Parathyroid adenoma (tissue), 2 donors: ENCODE measurements around the gene BOD1.

Experiments
- H2AFZ ChIP-seq: fragments of 300-600 bp; sonication (generic); one replicate; pipeline ENCODE4 v1.7.0; 2017; ENCODE audit warnings: antibody characterized with exemption, mild to moderate bottlenecking
- H3K27ac ChIP-seq: fragments of 300-600 bp; sonication (generic); one replicate; pipeline ENCODE4 v1.7.0; 2017
- H3K27me3 ChIP-seq: fragments of 300-600 bp; sonication (generic); one replicate; pipeline ENCODE4 v1.7.0; 2017; ENCODE audit warnings: low read length; ENCODE audit not compliant: control insufficient read depth, insufficient read depth
- H3K36me3 ChIP-seq: fragments of 300-600 bp; sonication (generic); one replicate; pipeline ENCODE4 v1.7.0; 2017; ENCODE audit warnings: low read length; ENCODE audit not compliant: control insufficient read depth, insufficient read depth
- H3K4me1 ChIP-seq: fragments of 300-600 bp; sonication (generic); one replicate; pipeline ENCODE4 v1.7.0; 2017; ENCODE audit warnings: control low read depth
- H3K4me2 ChIP-seq: fragments of 300-600 bp; sonication (generic); one replicate; pipeline ENCODE4 v1.7.0; 2017; ENCODE audit warnings: low read length
- H3K4me3 ChIP-seq: fragments of 300-600 bp; sonication (generic); one replicate; pipeline ENCODE4 v1.7.0; 2017; ENCODE audit warnings: low read depth, low read length
- H3K79me2 ChIP-seq: fragments of 300-600 bp; sonication (generic); one replicate; pipeline ENCODE4 v1.7.0; 2017; ENCODE audit warnings: control low read depth
- H3K9ac ChIP-seq: fragments of 300-600 bp; sonication (generic); one replicate; pipeline ENCODE4 v1.7.0; 2017; ENCODE audit warnings: mild to moderate bottlenecking
- H3K9me3 ChIP-seq: fragments of 300-600 bp; sonication (generic); one replicate; pipeline ENCODE4 v1.7.0; 2017; ENCODE audit warnings: low read length; ENCODE audit not compliant: control insufficient read depth
- TF ChIP-seq, protein P1 (sequence below): fragments of 300-600 bp; sonication (generic); IDR thresholded peaks from one replicate; pipeline ENCODE4 v1.7.0; 2017; ENCODE audit warnings: antibody characterized with exemption, mild to moderate bottlenecking
- donor health status: primary hyperparathyroidism.

BOD1 gene

DNA sequence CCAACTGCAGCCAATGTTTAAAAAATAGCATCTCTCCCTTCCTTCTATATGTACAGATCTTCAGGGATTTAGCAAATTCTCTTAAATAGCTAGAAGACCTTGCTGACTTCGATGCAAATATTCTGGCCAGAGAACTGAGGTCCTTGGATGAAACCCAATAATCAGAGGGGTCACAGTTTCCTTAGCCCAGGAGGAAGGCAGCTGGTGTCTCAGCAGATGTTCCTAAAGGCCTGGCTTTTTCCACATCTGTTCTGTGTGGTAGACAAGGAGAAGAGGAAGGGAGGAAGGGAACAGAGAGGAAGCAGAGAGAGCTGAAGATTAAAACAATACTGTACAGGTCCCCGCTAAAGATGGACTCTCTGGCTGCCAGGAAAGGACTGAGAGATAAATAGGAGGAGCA, 33.1 kb downstream of the BOD1 start:
- H2AFZ ChIP-seq: no peak overlapping the region
- no peak overlapping the region for H3K27ac ChIP-seq
- H3K79me2 ChIP-seq: no peaks in the 10 kb centered on the region
- TF ChIP-seq, protein P1, sequence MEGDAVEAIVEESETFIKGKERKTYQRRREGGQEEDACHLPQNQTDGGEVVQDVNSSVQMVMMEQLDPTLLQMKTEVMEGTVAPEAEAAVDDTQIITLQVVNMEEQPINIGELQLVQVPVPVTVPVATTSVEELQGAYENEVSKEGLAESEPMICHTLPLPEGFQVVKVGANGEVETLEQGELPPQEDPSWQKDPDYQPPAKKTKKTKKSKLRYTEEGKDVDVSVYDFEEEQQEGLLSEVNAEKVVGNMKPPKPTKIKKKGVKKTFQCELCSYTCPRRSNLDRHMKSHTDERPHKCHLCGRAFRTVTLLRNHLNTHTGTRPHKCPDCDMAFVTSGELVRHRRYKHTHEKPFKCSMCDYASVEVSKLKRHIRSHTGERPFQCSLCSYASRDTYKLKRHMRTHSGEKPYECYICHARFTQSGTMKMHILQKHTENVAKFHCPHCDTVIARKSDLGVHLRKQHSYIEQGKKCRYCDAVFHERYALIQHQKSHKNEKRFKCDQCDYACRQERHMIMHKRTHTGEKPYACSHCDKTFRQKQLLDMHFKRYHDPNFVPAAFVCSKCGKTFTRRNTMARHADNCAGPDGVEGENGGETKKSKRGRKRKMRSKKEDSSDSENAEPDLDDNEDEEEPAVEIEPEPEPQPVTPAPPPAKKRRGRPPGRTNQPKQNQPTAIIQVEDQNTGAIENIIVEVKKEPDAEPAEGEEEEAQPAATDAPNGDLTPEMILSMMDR: no peak
- H3K9ac ChIP-seq: no peak overlapping the region
- no peaks in the 10 kb centered on the region for H3K27me3 ChIP-seq
- H3K4me3 ChIP-seq: no peak overlapping the region
- no peaks in the 10 kb centered on the region for H3K36me3 ChIP-seq
- H3K4me1 ChIP-seq: no peaks in the 10 kb centered on the region
- no peaks in the 10 kb centered on the region for H3K9me3 ChIP-seq
- no peak overlapping the region for H3K4me2 ChIP-seq

DNA sequence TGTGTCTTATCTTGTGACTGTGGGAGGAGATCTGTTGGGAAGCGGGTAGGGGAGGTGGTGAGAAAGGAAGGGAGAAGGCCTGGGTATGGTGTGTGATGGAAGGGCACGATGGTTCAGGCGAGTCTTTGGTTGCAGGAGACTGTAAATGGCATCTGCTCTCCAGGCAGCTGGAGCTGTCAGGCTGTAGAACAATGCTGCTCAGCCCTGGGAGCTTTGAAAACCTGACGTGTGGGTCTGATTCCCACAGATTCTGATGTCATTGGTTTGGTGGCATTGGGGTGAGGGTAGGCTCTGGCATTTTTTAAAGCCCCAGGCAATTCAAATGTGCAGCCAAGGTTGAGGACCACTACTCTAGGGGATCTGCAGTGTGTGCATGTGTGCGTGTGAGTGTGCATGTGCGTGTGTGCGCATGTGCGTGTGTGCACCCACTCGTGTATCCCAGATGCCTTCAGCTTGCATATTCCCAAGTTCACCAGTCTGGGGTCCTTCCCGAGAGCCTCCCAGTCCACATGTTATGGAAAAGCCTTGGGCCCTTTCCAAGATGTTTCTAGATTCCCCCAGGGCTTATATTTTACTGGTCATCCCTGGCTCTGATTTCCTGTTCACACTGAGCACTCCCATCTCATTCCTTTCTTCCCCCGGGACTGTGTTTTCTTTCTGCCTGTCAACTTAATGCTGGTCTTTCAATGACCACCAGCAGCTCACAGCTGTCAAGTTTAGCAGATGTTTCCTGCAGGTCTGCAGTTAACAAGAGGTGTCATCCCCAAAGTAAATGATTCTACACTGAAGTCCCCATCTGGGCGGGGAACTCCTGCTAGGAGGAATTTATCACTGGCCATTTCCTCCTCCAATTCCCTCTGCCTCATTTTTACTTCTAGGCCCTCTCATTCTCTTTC, 34.0 kb downstream of the BOD1 start:
- Histone ChIP-seq H3K4me2 (no peak overlapping the region), H2AFZ (no peak overlapping the region), H3K27ac (no peak overlapping the region), H3K27me3 (no peaks in the 10 kb centered on the region), H3K4me1 (no peaks in the 10 kb centered on the region), H3K36me3 (no peaks in the 10 kb centered on the region), H3K9ac (no peak overlapping the region), H3K79me2 (no peaks in the 10 kb centered on the region), H3K4me3 (no peak overlapping the region), H3K9me3 (no peaks in the 10 kb centered on the region)
- TF ChIP-seq, protein P1: no peak

DNA sequence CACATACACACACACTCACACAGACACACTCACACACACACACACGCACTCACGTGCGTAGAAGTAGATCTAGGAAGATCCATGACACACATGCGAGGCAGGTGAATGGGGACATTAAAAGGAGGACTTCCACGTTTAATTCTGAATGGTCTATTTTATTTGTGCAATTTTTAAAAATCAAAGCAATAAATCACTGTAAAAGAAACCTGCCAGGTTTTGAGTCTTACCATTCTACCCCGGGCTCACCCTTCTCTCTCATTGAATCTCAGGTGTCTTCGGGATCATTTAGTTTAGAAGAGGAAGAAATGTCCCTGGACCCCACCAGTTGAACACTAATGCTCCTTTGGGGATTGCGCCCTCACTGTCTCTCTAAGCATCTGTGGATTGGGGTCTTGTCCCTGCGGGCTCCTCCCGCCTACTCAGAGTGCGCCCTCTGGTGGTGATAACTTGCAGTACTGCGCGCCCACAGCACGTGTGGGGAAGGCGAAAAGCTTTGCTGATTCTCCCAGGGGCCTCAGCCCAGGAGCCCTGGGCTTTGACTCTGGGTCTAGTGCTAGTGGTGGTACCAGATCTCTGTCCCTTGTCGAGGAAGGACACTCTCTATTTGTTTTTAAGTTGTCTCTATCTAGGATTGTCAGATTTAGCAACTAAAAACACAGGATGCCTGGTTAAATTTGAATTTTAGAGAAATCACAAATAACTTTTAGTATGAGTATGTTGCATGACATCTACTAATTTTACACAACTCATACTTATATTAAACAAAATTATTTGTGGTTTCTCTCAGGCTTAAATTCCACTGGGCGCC, 34.8 kb downstream of the BOD1 start:
- TF ChIP-seq, protein P1: peak; percentile 45
- no peaks in the 10 kb centered on the region for H3K79me2 ChIP-seq
- H3K27ac ChIP-seq: no peak overlapping the region
- H3K9me3 ChIP-seq: no peaks in the 10 kb centered on the region
- H3K4me3 ChIP-seq: no peak overlapping the region
- H3K36me3 ChIP-seq: no peaks in the 10 kb centered on the region
- H3K27me3 ChIP-seq: no peaks in the 10 kb centered on the region
- no peak overlapping the region for H2AFZ ChIP-seq
- no peaks in the 10 kb centered on the region for H3K4me1 ChIP-seq
- H3K9ac ChIP-seq: no peak overlapping the region
- H3K4me2 ChIP-seq: no peak overlapping the region

DNA sequence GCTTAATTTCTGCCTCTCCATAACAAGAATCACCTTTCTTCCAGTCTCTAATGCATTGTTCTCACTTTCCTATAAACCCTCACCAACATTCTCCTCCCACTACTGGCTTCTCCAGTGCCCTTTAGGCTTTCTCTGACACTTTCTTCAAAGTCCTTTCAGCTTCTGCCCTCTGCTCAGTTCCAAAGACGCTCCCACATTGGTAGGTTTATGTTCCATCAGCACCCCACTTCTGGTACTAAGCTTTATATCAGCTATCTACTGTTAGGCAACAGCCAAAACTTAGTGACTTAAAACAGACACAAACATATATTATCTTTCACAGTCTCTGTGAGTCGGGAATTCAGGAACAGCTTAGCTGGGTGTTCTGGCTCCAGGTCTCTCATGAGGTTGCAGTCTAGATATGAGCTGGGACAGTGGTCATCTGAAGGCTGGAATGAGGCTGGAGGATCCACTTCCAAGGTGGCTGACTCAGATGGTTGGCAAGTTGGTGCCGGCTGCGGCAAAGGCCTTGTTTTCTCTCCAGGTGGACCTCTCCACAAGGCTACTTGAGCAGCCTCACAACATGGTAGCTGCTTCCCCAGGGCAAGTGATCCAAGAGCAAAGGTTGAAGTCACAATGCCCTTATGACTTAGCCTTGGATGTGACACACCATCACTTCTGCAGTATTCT, 37.4 kb downstream of the BOD1 start:
- H3K79me2 ChIP-seq: no peaks in the 10 kb centered on the region
- H3K4me3 ChIP-seq: no peak overlapping the region
- H3K4me1 ChIP-seq: no peaks in the 10 kb centered on the region
- H2AFZ ChIP-seq: no peak overlapping the region
- TF ChIP-seq, protein P1: no peak
- no peak overlapping the region for H3K4me2 ChIP-seq
- no peak overlapping the region for H3K9ac ChIP-seq
- H3K9me3 ChIP-seq: no peaks in the 10 kb centered on the region
- no peaks in the 10 kb centered on the region for H3K36me3 ChIP-seq
- H3K27ac ChIP-seq: no peak overlapping the region
- H3K27me3 ChIP-seq: no peaks in the 10 kb centered on the region
